GM18508 (cell line): ENCODE measurements around the gene PRMT7.
A peak's percentile ranks its signal among the peaks of the same experiment; 100 is the strongest.

Source experiments
- ATAC-seq: cut with Tn5 transposase; IDR thresholded peaks from one replicate; pipeline ENCODE4 v1.9.1; 2021; ENCODE audit warnings: moderate number of reproducible peaks; ENCODE audit not compliant: insufficient read depth, unreplicated experiment

Gene PRMT7

DNA sequence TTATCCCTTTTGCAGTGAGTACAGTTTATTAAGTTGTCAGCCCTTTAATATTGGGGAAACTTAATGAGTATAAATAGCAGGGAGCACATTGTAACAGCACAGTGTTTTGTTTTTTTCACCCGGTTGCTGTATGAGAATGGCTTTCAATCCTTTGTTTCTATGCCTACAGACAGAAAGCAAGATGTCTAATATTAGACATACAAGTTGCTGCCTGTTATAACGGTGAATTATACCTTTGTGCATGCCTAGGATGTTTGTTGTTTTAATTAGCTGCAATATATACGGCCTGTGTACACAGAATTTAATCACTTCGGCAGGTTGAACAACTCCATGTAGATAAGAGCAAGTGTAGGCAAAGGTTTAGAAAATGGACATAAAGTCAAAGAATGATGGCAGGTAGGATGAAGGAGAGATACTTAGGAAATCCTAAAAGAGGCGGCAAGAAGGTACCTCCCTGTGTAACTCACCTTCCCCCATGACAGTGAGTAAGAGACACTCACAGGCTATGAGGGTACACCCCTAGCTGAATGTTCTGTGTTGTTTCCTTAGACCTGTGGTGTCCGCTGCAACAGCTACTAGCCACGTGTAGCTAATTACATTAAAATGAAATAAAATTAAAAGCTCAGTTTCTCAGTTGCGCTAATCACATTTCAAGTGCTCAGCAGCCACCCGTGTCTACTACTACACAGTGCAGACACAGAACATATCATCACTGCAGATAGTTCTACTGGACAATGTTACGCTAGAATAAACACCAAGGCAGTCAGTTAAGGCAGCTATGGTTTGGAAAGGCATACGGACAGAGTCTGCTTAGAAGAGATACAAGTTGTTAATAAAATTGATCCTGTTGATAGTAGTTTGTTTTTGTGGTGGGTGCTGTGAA lies 11.0 kb upstream of the PRMT7 start:
- ATAC-seq: no peak

- ATAC-seq: no peak
Observed at GRCh38 chr16:68300734-68301459, 9.9 kb upstream of the PRMT7 start.

DNA sequence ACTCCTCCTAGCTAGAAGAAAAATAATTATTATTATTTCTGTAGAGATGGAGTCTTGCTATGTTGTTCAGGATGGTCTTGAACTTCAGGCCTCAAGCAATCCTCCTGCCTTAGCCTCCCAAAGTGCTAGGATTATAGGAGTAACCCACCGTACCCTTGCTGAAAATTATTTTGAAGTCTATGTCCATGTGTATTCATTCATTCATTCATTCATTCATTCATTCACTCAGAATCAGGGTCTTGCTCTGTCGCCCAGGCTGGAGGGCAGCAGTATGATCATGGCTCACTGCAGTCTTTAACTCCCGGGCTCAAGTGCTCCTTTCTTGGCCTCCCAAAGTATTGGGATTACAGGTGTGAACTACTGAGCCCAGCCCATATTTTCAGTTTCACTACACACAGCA lies 4.2 kb upstream of the PRMT7 start:
- no peak for ATAC-seq

GRCh38 chr16:68309799-68310198 lies 1.0 kb upstream of the PRMT7 start:
- no peak for ATAC-seq

DNA sequence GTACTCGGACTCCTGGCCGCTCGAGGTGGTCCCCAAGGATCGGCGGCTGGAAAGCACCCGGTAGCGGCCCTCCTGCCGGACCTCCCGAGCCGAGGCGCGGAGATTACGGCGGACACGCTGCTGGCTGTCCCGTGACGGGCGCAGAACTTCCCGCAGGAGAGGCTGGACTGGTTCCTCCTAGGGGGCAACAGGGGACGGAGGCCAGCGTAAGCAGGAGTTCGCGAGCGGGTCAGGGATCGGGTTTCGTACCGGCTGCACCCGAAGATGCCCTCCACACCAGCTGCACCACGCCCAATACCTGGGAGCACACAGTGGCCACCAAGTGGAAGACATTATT lies 414 bp upstream of the PRMT7 start:
- ATAC-seq: peak; percentile 15

DNA sequence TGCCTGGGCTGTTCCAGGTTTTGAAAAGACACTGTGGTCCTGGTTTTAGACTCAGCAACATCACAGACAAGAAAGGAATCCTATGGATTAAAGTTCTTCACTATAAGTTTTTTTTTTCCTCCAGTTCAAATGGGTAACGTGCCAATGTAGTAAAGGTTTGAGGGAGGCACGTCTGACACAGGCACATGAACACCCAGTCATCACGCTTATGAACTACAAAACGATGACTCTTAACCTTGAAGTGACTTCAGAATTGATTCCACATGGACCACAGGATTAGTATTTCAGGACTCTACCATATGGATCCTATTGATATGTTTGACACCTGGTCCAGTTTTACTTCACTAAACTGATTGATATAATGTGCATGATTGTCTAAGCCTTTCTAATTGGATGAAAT lies 2.3 kb downstream of the PRMT7 start:
- ATAC-seq: no peak

DNA sequence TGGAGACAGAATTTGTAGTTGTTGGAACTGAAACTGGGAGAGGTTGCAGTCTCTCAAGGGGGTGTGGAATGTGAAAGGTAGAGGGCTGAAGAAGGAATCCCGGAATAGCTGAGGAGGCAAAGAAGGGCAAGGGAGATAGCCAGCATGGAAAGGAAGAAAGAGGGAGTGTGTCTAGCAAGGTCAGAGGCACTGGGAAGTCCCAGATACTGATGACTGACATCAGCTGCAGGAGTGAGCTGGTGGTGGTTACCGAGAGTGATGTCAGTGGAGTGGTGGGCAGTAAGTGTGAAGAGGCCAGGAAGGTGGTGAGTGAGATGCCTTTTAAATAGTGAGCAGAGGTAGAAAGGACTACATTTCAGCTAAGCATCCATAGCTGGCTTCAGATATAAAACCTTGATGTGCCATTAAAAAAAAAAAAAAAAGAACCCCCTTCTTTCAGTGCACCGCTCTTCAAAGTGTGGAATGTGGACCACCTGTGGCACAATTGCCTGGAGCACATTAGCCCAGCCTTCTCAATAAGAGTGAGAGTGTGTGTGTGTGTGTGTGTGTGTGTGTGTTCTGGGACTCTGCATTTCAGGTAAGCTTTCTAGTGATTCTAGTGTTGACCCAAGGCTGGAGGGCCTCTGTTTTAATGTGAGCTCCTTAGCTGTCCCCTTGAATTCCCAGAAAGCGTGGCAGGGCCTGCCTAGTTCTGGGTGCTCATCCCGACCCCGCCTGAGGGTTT lies 8.5 kb downstream of the PRMT7 start:
- ATAC-seq: no peak

- no peak for ATAC-seq
Observed at GRCh38 chr16:68324336-68324735, 13.5 kb downstream of the PRMT7 start.

- ATAC-seq: no peak
Observed at GRCh38 chr16:68324780-68325357, 14.1 kb downstream of the PRMT7 start.

DNA sequence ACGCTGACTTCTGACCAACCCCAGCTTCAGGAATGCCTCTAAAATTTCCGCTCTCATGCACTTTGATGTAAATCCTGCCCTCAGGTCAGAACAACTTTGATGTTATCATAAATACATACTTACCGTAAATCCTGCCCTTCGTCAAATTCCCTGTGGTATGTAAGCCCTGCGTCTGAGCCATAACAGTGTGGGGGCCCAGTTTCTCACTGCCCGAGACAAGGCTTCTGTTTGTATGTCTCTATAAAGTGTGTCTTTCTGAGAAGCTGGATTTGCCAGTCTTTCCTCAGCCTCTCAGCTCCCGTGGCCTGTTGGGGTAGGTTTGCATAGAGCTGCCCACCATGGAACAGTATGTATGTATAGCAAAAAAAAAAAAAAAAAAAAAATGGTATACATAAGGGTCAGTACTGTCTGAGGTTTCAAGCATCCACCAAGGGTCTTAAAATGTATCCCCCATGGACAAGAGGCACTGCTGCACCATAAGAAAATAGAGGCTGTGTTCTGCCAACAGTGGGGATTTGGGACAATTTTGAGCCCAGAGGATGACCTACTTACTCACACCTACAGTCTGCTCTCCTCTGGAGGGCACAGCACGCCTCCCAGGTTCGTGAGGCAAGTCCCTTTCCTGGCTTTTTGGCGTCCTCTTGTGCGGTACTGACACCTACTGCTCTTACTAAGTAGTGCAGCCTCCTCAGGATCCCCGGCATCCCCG lies 17.5 kb downstream of the PRMT7 start:
- no peak for ATAC-seq

- ATAC-seq: no peak
Observed at GRCh38 chr16:68328860-68329390, 18.1 kb downstream of the PRMT7 start.

DNA sequence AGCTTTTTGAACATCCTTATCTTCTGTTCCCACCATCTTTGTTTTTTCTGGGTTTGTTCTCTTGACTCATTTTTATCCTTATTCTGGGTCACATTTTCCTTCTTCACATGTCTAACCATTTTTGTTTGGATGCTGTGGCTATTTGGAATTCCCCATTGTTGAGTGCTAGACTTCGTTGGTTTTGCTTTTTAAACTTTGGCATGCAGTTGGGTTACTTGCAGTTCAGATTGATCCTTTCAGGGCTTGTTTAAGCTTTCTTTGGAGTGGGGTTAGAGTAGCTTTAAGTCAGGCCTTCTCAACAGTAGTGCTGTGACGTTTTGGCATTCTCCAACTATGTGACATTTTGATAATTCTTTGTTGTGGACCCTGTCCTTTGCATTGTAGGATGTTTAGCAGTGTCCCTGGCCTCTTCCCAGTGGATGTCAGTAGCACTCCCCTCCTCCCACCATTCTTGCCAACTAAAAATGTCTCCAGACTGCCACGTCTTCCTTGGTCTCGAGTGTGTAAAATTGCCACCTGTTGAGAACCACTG lies 21.1 kb downstream of the PRMT7 start:
- no peak for ATAC-seq

DNA sequence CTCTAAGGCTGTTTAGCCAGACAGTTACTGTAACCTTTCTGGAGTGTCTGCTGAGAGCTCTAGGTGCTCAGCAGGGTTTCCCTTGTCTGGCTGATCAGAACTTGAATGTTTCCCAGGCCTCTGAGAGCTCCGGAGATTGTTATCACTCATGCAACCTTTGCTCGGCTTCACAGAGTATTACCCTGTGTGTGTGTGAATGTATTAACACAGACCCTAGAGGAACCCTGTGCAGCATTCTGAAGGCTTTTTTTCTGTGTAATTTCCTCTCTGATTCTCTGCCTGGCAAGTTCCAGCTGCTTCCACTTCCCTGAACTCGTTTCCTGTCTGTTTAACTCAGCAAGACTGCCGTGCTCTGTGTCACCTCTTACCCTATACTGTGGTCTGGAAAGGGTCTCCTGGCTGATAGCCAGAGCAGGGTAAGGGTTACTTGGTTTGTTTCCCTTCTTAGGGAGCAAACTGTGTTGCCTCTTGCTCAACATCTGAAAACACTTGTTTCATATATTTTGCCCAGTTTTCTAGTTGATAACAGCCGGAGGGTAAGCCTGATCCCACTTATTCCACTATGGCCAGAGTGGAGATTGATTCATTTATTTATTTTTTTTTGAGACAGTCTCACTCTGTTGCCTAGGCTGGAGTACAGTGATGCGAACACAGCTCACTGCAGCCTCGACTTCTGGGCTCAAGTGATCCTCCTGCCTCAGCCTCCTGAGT lies 21.7 kb downstream of the PRMT7 start:
- no peak for ATAC-seq

GRCh38 chr16:68335175-68335574 lies 24.4 kb downstream of the PRMT7 start:
- no peak for ATAC-seq

DNA sequence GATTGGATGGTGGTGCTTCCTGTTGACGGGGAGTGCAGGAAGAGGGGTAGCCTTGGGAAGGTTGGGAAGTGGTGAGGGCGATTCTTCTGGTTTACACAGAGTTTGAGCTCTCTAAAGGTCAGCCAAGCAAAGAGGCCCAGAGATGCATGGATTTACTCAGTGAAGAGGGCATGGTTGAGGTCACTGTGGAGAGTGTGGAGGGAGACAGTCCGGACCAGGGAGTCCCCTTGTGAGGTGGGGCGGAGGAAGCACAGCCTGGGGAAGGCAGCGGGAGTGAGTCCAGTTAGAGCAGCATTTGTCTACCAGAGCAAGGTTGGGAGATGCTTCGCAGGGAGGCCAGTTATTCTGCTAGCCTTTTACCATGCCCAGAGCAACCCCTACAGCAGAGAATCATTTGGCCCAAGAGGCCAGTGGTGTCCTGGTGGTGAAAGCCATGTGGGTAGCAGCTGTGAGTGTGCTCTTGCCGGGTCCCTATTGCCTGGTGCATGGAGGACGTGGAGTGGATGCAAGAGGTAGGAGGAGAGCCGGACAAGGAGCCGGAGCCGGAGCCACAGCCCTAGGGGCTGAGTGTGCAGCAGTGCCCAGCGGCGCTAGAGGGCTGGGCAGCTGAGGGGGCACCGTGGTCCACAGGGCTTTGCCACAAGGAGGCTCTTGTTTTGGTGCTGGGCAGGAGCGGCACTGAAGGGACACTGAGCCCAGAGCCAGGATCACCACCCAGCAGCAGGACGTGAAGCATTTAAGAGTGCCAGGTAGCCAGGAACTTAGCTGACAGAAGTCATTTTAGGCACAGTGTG lies 27.7 kb downstream of the PRMT7 start:
- no peak for ATAC-seq

GRCh38 chr16:68339214-68339613 lies 28.4 kb downstream of the PRMT7 start:
- no peak for ATAC-seq

- ATAC-seq: no peak
Observed at GRCh38 chr16:68342620-68343019, 31.8 kb downstream of the PRMT7 start.

GRCh38 chr16:68343137-68343536 lies 32.3 kb downstream of the PRMT7 start:
- no peak for ATAC-seq
